MV-4-11 (cell line): ENCODE data around the gene NEDD4L.
A peak's percentile ranks its signal among the peaks of the same experiment; 100 is the strongest.
"Not testable (repeated sequence)": the region's sequence is repeated elsewhere in the genome, so short reads cannot be mapped to it uniquely, and the experiment has no call there.

Experiments
- DNase-seq: peaks from one replicate; lab custom pipeline; 2025; lab: John Stamatoyannopoulos, UW

The NEDD4L gene

DNA sequence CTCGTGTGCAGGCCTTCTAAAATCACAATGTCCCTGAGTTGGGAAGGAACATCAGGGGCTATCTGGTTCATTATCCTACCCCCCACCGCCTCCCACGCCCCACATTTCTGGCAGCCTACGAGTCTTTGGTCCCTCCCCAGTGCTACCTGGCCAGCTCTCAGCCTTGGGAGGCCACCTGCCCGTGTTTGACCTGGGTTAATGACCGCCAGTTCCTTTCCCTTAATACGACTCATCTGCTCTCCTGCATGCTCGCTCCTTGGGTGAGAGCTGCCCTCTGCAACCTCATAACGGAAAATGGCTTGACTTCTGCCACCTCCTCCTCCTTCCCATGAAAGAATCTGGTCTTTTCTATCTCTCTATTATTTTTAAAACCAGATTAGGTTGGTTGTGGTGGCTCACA lies 112.5 kb downstream of the NEDD4L start:
- DNase-seq, result no peak

DNA sequence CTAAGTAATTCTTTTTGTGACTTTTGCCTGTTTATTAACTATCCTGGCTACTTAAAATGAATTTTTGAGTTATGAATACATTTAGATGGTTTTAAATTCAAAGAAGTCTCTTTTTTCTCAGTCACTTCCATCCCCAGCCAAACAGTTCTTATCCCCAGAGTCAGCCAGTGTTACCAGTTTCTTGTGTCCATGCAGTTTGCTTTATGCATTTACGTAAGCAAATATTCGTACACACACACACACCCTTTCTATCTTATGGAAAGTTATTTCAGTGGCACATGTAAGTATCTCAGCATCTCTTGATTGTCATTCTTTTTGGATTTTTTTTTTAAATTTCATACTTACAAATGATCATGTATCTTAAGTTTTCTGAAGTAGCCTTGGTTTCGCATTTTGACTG lies 113.2 kb downstream of the NEDD4L start:
- DNase-seq, result no peak

DNA sequence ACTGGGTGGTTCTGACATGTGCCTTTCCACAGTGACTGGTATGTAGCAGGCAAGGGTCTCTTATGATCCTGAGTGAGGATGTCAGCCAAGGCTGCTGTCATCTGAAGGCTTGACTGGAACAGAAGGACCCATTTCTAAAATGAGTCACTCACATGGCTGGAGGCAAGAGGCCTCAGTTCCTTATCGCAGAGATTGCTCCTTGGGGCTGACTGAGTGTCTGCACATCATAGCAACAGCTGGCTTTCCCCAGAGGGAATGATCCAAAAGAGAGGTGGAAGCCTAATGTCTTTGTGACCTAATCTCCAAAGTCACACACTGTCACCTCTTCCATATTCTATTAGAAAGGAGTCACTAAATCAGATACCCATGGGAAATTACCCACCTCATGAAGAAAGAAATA lies 114.0 kb downstream of the NEDD4L start:
- DNase-seq, result no peak

DNA sequence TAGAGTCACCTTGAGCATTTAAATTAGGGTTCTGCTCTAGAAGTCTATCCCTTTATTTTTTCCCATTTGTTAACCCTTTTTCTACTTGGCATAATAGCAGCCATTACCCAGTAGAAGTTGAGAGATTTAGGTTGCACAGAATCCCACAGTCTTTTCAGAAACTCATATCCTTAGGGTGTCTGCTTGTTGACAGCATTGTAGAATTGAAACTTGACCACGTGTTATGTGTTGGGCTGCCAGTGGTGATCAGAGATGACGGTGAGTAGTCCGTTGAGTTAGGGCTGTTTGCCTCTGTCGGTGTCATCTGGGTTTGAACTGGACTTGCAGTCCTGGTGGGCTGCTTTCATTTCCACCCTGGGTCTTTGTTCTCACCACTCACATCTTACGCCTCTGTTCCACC lies 114.4 kb downstream of the NEDD4L start:
- no peak for DNase-seq

DNA sequence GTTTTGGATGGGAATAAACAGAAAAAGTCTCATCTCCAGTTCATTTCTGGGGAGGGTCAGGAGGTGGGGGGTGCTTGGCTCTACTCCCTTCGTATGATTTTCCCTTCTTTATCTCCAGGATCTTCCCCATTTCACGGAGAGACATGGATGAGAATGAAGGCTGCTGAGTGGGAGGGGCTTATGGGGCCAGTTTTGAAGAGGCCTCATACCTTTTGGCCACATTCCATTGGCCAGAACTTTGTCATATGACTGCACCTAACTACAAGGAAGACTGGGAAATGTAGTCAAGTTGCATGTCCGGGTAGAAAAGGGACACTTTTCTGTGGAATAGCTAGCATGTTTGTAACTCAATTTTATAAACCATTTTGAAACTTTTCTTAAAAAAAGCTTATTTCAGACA lies 117.6 kb downstream of the NEDD4L start:
- DNase-seq, result no peak

DNA sequence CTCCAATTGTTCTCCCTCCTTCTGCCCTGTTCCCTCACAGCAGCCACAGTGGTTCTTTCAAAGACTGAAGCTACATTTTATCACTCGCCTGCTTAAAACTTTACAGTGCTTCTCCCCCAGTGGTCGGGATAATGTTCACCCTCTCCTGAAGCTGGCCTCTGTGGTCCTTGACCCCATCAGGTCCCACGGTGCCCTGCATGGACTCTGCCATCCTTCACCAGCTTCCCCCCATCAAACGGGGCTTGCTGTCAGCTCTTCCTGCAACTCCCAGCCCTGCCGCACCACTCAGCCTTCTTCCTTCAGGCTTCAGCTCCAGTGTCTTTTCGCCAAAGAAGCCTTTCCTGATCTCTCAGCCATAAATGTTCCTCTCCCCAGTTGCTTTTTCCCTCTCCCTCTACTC lies 118.1 kb downstream of the NEDD4L start:
- no peak for DNase-seq

DNA sequence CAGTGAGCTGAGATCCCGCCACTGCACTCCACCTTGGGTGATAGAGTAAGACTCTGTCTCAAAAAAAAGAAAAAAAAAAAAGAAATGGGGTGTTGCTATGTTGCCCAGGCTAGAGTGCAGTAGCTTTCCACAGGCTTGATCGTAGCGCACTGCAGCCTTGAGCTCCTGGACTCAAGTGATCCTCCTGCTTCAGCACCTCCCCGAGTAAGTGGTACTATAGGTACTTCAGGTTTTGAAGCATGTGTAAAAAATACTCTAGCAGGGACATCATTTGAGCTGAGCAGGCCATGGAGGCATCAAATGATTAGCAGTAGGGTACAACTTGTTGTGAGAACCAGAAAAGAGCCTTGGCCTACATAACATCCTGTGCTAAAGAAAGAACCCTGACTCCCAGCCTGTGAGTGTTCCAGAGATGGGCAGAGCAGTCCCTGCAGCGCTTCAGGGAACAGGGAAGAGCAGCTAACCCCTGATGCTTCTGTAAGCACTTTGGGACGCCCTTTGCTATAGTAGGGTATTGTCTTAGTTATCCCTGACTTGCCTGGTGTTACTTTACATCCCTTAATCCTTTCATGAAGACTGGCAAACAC lies 119.1 kb downstream of the NEDD4L start:
- no peak for DNase-seq

DNA sequence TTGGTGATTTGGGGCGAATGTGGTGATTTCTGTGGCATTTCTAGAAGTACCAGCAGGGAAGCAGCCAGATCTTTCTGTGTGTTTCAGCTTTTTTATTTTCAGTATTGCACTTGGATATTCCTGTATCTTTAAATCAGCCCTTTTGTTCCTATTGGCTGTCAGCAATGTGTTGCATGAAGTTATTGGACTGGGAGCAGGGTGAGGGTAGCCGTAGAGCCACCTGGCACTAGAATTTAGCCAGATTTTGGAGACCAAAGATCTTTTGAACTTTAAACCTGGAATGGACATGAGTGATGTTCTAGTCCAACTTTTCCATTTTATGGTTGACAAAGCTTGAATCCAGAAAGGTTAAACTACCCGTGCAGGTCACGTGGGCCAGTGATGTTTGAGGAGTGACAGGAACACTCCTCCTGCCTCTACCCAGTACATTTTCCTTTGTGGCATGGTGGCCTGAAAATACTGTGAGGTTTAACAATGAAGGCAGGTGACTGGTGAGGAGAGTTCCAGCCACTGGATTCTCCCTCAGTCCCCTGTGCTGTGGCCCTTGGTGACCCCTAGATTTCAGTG lies 122.3 kb downstream of the NEDD4L start:
- no peak for DNase-seq

DNA sequence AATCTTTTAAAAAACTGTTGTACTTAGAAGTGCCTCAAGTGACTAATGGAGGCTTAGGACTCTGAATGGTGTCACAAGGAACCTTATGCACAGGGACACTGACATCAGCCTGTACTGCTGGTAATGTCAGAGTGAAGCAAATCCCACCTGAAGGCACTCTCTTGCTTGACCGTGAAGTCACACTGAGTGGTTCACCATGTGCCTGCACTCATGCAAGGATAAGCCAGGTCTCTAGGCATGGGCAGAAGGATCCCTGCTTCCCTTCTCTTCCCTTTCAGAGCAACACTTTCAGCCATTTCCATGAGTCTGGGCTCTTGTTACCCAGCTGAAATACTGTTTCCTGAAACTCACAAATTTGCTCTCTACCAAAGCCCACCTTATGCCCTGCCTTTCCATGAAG lies 123.0 kb downstream of the NEDD4L start:
- no peak for DNase-seq

DNA sequence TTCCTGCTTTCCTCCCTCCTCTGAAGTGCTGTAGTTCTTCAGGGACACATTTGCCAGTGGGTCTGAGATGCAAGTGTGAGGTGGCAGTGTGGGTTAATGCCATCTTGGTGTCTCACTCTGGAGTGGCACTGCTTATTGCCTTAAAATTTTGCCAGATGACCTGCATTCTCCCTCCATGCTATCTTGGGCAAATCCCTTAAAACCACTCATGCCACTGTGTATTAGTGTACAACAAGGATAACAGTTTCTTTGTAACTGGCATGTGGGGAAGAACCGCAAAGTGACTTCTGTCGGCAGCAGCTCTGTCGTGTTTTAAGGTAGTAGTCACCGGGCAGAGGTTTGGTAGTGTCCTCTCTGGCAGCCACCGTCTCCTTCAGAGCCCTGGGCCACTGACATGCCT lies 124.2 kb downstream of the NEDD4L start:
- DNase-seq, result no peak

DNA sequence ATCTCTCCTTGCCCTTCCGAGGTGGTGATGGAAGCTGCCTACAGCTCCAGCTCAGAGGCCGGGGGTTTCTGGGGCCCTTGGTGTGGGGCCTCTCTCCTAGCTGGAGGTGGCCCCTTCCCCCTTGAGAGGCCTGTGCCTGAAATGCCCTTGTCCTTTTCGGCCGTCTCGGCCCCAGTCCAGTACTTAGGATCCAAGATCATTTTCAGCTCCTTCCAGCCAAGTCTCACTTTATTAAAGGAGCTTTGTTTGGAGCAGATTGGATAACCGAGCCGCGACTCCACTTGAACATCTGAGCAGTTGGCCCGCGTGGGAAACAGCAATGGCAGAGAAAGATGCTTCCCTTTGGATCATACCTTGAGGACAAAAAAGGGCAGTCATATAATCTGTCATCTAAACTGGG lies 125.0 kb downstream of the NEDD4L start:
- no peak for DNase-seq

DNA sequence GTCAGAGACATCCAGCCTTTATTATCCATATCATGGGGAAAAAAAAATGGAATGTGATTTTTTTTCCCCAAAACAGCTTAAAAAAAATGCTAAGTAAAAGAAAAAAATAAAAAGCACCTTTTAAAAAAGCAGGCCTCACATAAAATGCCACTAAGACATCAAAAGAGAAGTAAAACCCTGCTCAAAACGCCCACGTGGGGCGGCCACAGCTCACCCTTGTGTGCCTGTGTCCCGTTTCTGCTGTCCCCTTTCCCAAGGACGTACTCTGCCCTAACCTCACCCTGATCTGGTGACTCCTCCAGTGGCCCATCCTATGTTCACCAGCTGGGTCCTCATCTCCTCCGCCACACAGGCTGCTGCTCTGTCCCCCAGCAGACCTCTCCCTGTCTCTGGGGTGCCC lies 125.4 kb downstream of the NEDD4L start:
- DNase-seq, result no peak

DNA sequence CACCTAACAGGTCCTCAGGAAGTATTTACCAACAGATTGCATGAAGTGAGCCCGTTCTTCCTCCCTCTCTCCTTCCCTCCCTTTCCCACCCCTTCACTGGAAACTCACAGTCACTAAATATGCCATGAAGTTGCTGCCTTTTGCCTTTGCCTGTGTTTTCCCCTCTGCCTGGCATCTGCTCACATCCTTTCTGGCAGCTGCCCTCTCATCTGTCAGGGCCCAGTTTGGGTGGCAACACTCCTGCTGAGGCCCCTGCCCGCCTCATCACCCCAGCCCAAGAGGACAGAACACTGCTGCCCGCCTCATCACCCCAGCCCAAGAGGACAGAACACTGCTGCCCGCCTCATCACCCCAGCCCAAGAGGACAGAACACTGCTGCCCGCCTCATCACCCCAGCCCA lies 126.0 kb downstream of the NEDD4L start:
- not testable (repeated sequence) for DNase-seq

DNA sequence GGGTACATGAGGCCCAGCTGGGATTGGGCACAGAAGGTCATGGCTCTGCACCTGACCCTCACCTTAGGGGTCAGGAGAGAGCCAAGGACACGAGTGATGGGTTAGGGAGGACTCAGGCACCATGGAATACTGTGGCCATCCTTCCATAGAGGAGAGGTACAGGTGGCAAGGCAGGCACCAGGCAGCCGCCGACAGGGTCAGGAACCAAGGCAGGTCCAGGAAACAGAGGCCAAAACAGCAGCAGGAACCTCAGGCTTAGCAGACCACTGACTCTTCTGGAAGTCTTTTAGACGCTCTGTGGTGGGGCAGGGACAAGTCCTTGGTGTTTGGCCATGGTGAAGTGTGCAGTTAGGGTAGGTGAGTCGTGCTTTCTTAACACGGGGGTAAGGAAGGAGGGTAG lies 128.0 kb downstream of the NEDD4L start:
- DNase-seq, result no peak

DNA sequence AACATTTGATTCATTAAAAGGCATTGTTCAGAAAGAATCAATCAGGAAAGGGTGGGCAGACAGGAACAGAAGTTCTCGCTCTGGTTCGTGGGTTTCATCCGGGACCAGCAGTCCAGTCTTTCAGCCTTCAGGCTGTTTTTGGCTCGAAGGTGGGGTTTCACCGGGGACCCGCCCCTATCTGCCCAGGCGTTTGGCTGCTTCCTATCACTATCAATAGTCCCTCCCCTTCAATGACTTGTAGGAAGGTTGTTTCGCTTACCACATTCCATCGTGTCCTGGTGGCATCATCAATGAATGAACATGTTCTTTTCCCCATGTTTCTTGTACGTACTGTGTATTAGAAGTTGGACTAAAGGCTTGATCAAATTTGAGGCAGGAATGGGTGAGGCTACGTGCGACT lies 130.3 kb downstream of the NEDD4L start:
- DNase-seq, result no peak

DNA sequence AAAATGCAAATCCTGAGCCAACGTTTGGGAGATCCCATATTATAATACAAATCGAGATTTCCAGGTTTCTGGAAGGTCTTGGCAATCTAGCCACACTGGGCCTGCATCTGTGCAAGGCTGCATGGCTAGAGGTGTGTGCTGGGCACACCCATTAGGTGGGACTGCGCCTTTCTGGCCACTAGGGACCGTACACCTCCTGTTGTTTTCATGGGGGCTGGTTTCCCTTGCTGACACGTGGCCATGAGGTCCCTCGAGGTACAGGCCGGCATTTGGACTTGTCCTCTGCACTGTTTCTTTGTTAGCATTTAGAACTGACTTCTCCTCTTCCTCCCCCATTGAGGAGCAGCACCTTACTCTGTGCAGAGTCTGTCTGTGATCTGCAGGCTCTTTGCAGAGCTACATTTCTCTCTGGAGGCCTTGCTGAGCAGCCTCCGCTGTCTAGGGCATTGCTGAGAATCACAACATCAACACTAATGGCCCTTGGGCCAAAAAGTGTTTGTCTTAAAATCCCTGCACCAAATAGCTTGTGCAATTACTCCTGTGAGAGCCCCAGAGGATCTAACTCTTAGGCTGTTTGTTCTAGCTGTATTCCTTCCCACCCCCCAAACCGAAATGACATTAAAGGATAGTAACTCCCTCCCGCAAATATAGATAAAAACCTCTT lies 131.2 kb downstream of the NEDD4L start:
- no peak for DNase-seq

DNA sequence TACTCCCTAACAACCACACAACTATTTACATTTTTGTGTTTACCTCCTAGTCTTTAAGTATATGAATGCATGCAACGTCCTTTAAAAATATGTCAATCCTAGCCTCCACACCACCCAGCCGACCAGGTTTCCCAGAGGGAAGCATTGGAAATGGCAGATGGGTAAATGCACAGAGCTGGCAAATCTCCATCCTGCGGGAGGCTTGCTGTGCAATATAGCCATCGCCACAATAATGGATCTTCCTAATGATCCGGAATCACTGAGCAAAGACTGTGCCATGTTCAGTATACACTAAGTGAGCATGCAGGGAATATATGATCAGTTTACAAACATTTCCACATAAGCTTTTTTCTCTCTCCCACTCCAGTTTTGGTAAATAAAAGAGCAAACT lies 131.8 kb downstream of the NEDD4L start:
- no peak for DNase-seq

DNA sequence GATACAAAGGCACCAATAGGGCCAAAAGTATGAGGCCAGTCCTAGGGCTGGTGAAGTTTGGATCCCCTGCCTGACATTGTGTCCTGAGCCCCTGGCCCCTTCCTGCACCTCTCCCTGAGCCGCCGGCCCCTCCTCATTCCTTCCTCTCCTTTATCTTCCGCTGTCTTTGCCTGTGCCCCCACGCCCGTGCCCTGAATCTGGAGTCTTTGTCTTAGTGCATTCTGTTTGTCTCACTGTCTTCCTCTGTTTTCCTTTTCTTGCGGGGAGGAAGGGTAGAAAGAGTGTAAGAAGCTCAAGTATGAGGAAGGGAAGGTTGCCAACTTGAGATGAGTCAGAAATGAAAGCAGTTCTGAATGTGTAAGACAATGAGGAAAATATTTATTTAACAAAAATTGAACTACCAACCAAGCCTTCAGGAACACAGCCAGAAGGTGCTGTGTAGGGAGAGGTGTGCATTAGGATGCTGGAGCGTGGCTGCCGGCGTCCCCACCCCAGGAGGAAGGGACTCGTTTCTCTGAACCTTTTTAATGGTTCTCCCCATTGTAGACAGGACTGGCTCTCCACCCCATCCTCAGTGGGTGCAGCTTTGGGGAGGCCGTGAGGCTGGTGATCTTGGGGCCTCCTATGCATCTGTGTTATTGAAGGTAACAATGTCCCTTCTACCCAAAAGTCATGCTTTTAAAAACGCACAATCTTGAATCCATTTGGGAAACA lies 133.1 kb downstream of the NEDD4L start:
- DNase-seq, result no peak

DNA sequence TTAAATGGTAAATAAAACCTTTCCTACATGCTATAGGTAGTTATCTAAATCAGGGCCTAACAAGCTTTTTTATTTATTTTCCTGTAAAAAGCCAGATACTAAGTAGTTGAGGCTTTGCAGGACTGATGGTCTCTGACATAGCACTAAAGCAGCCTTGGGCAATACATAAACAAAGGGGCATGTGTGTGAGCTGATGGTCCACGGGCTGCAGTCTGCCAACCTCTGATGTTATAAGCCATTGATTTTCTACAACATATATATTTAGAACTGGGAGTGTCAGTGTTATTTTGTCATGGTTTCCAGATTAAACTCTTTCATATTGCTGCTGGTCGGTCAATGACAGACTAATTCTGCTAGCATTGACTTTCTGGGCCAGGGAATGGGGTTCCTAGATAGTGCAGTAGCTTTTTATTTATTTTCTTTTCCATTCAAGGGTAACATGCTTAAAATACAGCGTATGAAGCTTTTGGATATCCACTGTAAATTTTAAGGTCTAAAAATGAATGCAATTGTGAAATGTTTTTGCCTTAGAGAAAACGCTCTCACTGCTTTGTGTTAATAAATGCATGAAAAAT lies 134.0 kb downstream of the NEDD4L start:
- no peak for DNase-seq

DNA sequence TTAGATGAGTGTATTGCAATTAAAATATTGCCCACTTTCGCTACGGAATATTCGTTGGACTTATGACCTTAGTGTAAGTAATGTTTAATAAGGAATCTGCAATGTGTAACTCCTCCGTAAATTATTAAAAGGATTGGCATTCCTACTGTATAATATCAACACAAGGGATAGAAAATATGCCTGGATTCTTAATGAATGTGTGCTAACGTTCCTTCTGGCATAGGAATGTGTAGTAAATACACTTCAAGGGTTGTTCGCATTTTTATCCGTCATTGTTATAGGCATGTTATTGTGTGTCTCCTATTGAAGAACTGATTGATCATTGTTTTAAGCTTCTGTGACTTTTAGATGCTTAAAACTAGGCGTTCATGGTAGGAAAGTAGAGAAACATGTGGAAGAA lies 134.5 kb downstream of the NEDD4L start:
- DNase-seq, result no peak

DNA sequence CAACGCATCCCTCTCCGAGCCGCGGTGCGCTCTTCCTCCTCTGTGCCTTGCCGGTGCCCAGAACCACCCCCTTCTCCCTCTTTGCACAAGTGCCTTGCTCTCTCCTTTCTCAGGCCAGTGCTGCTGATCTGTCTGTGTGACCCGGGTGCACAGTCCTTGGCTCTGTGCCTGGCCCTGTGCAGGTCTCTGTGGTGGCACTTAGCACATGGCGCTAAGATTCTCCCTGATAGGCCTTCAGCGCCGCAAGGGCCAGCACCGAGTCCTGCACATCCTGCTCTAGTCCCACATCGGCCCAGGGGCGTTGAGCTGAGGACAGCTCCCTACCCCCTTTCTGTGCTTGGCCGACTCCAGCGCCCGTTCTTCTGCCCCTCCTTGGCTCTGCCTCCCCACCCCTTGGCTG lies 136.1 kb downstream of the NEDD4L start:
- DNase-seq, result no peak

DNA sequence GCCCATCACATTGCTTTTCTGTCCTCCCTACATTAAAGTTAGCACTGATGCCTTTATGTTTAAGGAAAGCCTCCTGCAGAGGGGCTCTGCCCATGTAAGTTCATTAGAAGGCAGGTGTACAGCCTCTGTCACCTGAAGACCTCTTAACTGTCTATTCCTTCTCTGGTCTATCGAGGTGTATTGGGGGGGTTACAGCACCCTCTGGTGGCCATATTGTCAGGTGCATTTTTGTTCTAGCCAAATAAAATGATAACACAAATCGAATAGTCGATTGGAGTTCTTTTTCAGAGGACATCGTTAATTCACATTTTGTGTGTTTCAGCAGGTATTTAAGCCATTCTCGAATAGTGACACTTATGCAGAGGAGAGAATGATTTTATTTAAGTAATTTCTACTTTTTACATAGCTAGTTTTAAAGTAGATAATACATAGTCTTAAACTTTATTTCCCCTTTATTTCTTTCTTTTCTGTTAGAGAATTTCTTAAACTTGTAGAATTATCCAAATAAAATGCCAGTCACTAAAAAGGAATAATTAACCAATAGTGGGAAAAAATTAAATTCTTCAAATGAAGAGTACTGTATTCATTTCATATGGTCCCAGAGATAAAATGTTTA lies 136.8 kb downstream of the NEDD4L start:
- peak; percentile 10 for DNase-seq

DNA sequence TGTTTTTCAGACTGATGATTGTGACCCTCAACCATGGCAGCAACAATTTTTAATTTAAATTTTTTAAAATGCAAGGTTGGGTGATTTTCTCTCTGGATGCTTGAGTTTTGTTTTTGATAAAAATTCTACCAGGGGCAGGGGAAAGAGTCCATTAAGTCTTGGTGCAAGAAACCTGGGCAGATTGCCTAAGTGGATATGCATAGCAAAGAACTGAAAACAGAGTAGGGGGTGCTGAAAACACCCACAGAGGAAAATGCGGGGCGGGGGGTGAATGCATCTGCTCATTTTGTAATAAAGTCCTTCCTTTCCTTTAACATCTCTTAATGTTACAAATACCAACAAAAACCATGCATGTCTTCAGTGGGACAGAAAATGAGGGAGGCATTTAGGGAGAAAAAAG lies 138.0 kb downstream of the NEDD4L start:
- no peak for DNase-seq
